Right lung (tissue), 5 donors: Measurements from ENCODE around the gene ANGEL1. TPM values are rescaled to one million over a fixed set of nuclear protein-coding genes. Genes with fewer than 3 reads are reported as not detected.
A peak's percentile ranks its signal among the peaks of the same experiment; 100 is the strongest.

ENCODE experiments used
- DNase-seq, 2 donors: peaks; one replicate each; pipeline ENCODE4 v3.0.0-alpha.2; 2013
- polyA plus RNA-seq, 5 donors: library from polyadenylated mRNA; unstranded; fragments of 120-200 nt; gene quantifications; one replicate each; pipeline versions ENCODE4 v1.2.1 to v1.2.3, GENCODE V29; 2013; ENCODE audit warnings: inconsistent platforms in 1 of 5, low replicate concordance in 1 of 5; ENCODE audit not compliant: insufficient read length in 5 of 5, insufficient read depth in 1 of 5

ANGEL1 gene
- polyA plus RNA-seq, 5 donors = 32.7 to 49.7 (median 39.5) TPM

DNA sequence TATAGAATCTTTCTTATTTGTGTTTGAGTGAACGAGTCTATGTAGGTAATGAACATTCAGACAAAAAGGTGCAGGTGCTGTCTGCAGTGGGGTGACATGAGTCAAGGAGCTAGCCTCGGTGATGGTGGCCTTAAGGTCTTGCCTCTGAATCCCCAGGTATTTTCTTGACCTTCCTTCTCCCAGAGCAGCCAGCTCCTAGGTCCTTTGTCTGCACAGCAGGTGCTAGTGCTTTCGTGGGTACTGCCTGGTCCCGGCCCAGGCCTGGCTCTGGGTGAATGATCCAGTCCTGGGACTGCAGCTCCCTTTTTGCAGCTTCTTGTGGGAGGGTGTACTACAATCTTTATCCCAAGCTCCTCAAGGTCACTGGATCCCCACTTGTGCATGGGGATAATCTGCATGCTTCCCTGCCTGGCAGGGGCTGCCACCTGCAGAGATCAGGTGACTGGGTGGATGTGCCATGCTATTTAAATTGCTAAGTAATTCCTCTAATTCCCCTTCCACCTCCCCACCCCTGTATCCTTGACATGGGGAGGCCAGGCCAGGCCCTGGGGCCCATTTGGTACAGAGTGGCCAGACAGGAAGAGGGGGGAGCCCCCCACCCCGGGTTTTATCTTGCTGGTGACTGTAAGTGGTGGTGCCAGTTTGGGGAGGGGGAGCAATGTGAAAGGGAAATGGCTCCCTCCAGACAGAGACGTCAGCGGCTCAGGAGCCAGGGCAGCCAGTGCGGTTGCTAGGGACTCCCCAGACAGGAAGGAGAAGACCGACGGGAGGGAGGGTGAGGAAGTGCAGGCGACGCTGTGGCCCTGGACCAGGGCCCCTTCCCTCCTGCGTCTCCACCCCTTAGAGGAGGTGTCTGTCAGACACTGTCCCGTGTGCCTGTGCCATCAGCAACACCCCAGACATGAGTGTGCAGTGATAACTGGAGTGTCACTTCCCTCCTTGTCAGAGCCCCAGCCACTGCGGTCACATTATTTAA, 44.7 kb downstream of the ANGEL1 start:
- peak; percentile 60 to 61 for DNase-seq

GRCh38 chr14:76765461-76765931, 47.2 kb downstream of the ANGEL1 start:
- no peak for DNase-seq

DNA sequence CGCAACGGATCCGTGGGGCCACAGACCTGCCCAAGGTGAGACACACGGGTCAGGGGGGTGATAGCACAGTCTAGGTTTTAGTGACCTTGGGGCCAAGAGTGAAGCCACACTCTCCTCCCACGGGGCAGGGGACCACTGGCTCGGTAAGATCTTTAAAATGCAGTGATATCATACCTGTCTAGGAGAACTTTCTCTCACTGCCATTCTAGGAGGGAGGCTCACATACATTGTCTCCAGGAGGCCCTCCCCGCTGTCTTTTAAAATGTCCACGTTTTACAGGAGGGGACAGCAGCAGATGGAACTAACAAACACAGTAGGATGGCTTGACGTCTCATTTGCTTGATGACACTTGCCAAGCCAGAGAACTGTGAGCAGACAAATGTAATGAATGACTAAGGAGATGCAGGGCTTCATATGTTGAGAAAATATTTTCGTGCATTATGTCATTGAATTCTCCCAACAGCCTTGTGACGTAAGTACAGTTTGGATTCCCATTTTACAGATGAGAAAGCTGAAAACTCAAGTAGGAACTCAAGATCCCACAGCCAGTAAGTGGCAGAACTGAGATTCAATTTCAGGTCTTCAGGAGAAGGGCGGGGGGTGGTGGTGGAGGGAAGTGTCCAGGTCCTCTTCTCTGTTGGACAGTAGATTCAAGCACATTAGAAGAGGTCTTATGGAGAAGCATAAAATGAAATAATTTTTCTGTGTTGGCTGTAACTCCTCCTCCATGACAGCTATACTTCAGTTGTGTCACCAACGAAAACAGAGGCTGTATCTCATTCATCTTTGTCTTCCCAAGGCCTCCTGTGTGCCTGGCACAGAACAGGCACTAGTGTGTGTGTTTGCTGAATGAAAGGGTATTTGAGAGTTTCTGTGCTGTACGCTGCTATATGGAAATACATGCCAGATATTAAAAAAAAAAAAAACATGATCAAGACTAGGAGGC, 49.3 kb downstream of the ANGEL1 start:
- no peak for DNase-seq

DNA sequence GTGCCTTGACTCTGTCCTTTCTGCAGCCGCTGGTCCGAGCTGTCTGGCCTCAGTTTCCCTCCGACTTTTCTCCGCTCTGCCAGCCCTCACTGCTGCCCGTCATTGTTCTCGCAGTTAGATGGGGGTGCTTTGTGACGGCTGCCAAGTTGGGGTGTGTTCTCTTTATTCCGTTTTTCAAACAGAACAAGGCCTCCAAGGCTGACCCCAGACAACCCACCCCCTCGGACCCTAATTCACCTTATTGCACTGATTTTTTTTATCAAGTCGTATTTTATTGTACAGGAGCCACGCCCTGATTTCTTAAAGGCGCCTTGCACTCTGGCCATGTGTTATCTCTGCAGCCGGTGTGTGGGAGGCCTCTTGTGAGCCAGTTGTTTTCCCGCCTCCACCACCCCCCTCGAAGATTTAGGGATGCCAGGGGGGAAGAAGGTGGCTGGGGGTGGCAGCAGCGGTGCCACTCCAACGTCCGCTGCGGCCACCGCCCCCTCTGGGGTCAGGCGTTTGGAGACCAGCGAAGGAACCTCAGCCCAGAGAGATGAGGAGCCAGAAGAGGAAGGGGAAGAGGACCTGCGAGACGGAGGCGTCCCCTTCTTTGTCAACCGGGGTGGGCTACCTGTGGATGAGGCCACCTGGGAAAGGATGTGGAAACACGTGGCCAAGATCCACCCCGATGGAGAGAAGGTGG, 50.1 kb downstream of the ANGEL1 start:
- no peak for DNase-seq

- DNase-seq = no peak
Observed at GRCh38 chr14:76761960-76762410, 50.7 kb downstream of the ANGEL1 start.

DNA sequence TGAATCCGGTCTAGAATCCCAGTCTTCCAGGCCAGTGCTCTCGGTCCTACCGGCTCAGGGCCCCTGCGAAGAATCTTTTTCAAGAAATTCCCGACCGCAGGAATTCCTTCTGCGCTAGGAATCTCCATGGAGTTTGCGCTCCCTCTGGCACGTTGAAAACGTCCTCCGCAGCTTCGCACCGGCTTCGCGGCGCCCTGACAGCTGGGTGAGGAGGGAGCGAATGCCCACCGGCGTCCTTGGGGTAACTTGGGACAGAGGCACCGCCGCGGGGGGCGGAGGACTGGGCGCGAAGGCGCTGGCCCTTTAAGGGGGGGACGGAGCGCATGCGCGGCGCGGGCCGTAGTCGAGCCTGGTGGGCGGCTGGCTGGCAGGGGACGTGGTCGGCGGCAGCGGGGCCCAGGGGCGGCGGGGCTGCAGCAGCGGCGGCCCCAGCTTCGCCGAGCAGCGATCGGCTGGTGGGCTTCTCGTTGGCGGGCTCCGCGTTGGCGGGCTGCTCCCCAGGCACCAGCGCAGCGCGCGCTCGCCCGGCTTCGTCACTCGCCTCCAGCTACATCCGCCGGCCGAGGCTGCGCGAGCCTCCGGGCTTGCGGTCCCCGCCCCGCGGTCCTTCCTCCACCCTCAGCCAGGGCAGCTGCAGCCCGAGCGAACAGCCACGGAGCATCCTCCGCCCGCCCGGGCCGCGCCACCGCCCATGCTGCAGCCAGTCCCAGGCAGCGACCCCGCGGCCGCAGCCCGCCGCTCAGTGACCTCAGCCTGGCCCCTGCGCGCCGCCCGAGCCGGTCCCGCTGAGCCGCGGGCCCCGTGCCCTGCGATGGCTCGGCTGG, 51.3 kb downstream of the ANGEL1 start, which contains the start of gene VASH1:
TSS of gene VASH1 (plus strand) at position 333 of the 824 bp plus-strand sequence. CDS start 1,354 bp downstream, outside the sequence.
- DNase-seq = peak in 1 of 2 donors; percentile 42

GRCh38 chr14:76760331-76761135, 52.1 kb downstream of the ANGEL1 start:
- DNase-seq = no peak

DNA sequence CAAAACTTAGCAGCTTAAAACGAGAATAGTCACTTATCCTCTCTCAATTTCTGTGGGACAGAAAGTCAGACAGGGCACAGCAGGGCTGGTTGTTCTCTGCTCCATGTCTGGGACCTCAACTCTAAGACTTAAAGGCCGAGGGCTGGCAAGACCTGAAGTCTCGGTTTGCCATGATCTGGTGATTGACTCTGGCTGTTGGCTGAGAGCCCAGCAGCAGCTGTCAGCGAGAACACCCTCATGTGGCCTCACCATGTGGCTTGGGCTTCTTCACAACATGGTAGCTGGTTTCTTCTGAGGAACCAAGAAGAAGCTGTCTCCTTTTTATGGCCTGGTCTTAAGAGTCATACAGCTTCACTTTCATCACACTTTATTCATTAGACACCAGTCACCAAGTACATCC, 53.1 kb downstream of the ANGEL1 start:
- DNase-seq = no peak

GRCh38 chr14:76756371-76756750, 56.3 kb downstream of the ANGEL1 start:
- no peak for DNase-seq

GRCh38 chr14:76755610-76756370, 56.9 kb downstream of the ANGEL1 start:
- DNase-seq = no peak

DNA sequence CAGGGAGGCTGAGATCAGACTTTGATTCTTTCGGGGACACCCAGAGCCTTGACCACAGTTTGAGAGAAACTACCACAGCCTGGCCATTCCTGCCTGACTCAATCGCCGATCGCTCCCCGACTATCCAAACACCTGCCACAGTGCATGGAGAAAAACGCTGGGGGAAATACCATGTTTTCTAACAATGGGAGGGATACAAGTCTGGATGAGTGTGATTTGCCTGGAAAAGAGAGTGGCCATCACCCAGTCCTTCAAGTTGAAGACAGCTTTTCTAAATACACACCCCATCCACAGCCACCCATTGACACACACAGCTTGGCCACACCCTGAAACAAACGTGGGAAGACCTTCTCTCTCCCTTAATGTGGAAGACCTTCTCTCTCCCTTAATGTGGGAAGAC, 58.1 kb downstream of the ANGEL1 start:
- DNase-seq = no peak

- DNase-seq = no peak
Observed at GRCh38 chr14:76753541-76754198, 59.0 kb downstream of the ANGEL1 start.

- no peak for DNase-seq
Observed at GRCh38 chr14:76752744-76753143, 59.9 kb downstream of the ANGEL1 start.

DNA sequence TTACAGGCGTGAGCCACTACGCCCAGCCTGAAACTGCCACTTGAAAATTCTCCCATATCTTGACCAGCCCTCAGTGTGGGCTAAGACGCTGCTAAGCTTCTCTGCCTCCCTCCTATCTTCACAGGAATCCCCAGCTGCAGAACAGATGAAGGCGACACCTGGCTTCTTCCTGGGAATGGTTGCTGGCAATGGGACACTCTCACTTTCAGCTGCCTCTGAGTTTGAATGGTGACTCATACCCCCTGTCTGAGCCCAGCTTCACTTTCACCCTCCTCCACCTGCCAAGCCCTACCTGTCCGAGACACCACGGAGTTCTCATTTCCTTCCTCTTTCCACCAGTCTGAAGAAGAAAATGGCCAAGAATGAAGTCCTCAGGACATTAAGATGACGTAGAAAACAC, 69.7 kb downstream of the ANGEL1 start:
- no peak for DNase-seq

- no peak for DNase-seq
Observed at GRCh38 chr14:76742185-76742584, 70.5 kb downstream of the ANGEL1 start.

DNA sequence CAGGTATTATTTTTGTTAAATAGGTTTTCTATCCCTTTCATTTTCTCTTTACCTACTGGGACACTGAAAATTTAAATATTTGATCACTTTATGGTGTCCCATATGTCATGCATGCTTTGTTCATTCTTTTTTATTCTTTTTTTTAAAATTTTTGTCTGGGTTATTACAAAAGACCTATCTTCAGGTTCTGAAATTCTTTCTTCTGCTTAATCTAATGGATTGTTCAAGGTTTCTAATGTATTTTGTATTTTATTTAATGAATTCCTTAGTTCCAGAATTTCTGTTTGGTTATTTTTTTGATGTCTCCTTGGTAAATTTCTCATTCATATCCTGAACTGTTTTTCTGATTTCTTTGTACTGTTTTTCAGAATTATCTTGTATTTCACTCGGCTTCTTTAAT, 71.6 kb downstream of the ANGEL1 start:
- no peak for DNase-seq
